Measurements from ENCODE around the gene PLAU. TPM values are rescaled to one million over a fixed set of nuclear protein-coding genes. Genes with fewer than 3 reads are reported as not detected.
"Not testable (repeated sequence)": the region's sequence is repeated elsewhere in the genome, so short reads cannot be mapped to it uniquely, and the experiment has no call there.

PLAU gene
- polyA plus RNA-seq, 5 donors = 1.3 to 3.2 (median 1.8) TPM

DNA sequence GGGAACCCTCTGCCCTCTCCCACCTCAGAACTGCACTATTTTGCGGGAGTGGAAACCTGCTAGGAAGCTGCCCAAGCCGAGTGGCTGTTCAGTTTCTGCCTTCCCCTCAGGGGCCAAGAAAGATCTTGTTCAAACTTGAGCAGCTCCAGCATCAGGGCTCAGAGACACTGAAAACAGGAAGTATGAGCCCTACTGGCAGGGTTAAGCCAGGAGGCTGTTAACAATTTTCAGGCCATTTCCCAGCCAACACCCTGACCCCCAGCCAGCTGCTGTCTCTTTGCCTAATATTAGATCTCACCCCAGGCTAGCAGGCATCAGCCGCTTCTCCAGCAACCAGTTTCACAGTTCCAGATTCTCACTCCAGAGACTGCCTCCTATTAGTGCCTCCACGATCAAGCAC, 9.2 kb downstream of the PLAU start:
- DNase-seq = no peak

DNA sequence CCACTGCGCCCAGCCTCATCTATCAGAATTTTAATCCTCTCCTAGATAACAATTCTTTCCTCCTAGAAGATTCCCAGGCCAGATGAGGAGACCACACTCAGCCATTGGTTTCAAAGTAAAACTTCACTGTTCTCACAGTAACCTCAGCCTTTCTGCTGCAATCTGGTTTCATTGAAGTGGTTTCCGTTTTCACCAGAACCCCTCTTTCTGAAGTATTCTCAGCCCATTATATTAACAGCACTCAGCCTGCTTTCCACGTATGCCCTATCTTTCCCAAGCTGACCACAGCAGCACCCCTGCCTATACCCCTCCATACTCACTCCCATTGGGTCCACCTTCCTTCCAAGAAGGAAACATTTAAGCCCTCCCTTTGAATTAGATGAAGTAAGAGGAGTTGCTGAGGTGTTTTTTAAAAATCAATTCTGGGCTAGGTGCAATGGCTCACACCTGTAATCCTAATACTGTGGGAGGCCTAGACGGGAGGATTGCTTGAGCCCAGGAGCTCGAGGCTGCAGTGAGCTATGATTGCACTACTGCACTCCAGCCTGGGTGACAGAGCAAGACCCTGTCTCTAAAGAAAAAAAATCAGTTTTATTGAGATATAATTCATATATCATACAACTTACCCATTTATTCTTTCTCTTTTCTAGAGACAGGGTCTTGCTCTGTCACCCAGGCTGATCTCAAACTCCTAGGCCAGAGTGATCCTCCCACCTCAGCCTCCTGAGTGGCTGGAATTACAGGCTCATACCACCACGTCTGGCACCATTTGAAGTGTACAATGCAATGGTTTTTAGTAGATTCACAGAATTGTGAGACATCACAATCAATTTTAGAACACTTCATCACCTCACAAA, 11.3 kb downstream of the PLAU start:
- no peak for DNase-seq

DNA sequence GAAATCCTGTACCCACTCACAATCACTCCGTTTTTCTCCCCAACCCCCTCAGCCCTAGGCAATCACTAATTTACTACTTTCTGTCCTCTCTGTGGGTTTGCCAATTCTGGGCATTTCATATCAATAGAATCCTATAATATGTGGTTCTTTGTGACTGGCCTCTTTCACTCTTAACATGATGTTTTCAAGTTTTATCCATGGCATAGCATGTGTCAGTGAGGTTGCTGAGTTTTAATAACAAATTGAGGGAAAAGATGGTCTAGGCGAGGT, 11.9 kb downstream of the PLAU start:
- no peak for DNase-seq

DNA sequence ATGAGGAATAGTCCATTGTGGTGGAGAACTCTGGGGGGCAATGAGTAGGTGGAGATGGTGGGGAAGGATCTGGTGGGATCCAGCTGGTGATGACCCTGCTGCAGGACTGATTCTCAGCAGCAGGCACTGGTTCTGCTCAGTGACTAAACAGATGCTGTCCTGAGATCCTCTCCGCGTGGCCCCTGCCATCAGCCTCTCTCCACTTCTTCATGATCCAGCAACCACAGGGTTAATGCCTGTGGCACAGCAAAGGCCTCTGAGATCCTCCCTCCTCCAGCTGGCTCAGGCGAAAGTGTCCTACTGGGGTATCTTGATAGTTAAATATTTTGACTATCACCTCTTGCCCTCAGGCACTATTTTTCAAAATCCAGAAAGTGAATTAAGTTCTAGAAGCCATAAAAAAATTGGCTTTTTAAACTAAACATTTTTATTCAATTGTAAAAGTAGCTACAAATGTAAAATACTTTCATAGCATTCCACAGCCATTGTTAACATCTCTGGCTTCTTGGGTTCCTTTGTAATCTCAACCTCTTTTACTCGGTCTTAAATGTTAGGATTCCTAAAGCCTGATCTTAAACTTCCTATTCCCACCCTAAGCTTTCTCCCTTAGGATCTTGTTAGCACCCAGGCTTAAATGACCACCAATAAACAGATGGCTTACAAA, 13.1 kb downstream of the PLAU start:
- no peak for DNase-seq

DNA sequence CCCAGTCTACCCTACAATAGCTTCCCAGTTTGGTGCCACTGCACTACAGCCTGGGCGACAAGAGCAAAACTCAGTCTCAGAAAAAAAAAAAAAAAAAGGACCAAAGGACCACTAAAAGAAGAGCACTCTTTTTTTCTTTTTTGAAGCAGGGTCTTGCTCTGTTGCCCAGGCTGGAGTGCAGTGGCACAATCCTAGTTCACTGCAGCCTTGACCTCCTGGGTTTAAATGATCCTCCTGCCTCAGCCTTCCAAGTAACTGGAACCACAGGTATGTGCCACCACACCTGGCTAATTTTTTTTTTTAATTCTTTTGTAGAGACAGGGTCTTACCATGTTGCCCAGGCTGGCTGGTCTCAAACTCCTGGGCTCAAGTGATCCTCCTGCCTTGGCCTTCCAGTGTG, 14.0 kb downstream of the PLAU start:
- no peak for DNase-seq

DNA sequence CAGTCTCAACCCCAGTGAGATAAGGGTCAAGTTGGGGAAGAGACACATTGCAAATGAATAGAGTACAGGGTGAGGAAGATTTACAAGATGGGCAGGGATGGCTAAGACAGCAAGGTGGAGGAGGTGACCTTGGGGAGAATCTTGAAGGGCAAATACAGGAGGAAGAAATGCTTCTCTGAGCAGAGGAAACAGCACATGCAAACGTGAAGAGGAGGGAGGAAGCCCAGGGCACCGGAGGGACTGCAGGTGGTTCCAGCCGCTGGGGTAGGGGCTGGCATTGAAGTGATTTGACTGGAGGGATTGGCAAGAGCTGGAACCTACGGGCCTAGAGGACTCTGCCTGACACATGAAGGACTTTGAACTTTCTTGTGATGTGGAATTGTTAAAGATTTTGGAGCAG, 14.6 kb downstream of the PLAU start:
- DNase-seq = no peak

DNA sequence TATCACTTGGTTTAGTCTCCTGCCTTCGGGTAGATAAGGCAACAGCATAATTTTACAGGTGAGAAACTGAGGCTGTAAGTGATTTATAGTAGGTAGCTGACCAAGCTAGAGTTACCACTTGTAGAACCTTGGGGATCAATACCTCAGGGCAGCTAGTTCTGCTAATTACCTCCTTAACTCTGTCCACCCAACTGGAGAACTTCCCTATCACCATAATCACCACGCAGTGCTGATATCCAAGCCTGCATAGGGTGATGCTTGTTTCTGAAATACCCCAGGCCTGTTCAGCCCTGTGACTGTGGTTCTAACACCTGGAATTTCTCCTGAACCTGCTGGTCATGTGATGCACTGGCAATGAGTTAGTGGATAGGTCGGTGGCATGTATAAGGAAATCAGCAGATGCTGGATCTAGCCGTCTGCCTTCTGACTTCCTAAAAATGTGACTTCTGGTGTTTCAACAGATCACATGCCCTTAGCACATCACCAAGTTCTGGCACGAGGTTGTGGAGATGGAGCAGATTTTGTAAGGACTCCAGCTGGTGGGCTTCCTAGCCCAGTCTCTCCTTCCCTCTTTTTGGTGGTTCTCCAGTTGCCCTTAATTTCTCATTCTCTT, 15.3 kb downstream of the PLAU start:
- no peak for DNase-seq

DNA sequence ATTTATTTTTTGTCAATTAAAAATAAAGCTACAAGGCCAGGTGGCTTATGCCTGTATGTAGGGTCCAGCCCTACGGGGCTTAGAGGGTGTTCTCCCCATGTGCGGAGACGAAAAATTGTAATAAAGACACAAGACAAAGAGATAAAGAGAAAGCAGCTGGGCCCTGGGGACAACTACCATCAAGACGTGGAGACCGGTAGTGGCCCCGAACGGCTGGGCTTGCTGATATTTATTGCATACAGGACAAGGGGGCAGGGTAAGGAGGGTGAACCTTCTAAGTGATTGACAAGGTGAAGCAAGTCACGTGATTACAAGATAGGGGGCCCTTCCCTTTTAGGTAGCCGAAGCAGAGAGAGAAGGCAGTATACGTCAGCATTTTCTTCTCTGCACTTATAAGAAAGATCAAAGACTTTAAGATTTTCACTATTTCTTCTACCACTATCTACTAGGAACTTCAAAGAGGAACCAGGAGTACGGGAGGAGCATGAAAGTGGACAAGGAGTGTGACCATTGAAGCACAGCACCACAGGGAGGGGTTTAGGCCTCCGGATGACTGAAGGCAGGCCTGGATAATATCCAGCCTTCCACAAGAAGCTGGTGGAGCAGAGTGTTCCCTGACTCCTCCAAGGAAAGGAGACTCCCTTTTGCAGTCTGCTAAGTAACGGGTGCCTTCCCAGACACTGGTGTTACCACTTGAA, 19.8 kb downstream of the PLAU start:
- DNase-seq = not testable (repeated sequence)

DNA sequence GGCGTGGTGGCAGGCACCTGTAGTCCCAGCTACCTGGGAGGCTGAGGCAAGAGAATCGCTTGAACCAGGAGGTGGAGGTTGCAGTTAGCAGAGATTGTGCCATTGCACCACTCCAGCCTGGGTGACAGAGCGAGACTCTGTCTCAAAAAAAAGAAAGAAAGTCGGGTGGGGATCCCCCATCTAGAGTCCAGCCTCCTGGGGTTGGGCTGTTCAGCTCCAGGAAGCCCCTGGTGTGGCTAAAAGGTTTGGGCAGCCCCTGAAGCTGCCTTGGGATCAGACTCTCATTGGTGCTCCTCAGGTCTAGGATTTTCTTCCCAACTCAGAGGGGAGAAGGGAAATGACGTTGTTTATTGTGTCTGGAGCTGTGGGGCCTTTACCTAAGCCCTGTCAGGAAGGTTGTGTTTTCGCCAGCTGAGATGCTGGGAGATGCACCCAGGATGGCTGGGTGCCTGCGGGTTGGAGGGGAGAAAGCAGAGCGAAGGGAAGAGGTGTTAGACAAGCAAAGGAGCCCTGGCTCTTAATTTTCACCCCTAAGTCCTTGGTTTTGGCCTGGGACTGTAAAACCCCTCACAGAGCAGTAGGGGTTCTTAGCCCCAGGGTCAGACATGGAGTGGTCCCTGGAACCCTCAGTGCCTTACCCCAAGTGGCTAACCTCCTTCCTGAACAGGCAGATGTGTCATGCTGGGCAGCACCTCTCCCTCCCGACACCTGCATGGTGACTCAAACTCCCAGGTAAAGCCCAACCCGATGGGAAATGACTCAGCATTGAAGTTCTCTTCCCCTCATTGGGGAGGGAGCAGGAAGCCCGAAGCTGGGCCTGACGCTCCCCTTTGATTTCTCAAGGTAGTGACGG, 21.1 kb downstream of the PLAU start:
- DNase-seq = no peak

DNA sequence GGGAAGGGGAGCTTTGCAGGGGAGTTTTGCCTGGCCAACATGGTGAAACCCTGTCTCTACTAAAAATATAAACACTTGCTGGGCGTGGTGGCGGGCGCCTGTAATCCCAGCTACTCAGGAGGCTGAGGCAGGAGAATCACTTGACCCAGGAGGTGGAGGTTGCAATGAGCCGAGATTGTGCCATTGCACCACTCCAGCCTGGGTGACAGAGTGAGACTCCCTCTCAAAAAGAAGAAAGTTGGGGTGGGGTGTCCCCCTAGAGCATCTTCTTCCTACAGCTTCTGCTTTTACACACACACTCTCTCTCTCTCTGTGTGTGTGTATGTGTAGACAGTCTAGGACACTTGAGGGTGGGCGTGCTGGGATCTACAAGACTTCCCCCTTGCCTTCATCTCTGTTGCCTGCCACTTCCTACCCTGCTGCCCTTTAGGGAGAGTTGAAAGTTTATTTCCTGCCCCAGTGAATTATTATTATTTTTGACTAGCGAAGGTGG, 21.7 kb downstream of the PLAU start:
- DNase-seq = no peak

DNA sequence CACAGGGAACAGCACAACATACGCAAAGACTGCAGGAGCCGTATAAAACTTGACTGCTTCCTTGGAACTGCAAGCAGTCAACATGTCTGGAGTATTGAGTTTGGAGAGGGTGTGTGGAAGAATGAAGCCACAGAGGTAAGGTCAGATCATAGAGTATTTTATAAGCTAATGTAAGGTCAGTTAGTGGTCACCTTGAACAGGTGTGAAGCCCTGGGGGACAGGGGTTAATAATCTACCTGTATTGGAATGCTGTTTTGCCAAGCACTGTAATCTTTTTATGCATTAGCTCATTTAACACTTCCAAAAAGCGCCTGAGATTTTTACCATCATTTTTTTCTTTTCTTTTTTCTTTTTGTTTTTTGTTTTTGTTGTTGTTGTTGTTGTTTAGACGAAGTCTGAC, 23.1 kb downstream of the PLAU start:
- DNase-seq = no peak

DNA sequence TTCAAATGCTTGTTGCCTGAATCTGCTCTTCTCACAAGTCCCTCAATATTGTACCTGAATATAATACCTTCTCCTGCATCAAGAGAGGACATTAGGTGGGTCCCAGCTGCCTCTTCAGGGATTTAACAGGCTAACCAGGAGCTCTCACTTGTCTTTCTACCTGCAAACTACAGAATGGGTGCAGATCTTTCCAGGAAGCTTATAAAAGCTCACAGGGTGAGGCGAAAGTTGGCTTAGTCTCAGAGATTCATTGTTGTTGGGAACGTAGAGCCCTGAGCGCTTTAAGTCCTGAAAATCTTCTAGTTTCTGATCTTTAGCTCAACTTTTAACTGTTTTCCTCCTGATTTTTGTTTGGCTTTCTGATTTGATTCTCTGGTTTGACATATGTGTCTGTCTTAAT, 25.0 kb downstream of the PLAU start:
- DNase-seq = no peak

DNA sequence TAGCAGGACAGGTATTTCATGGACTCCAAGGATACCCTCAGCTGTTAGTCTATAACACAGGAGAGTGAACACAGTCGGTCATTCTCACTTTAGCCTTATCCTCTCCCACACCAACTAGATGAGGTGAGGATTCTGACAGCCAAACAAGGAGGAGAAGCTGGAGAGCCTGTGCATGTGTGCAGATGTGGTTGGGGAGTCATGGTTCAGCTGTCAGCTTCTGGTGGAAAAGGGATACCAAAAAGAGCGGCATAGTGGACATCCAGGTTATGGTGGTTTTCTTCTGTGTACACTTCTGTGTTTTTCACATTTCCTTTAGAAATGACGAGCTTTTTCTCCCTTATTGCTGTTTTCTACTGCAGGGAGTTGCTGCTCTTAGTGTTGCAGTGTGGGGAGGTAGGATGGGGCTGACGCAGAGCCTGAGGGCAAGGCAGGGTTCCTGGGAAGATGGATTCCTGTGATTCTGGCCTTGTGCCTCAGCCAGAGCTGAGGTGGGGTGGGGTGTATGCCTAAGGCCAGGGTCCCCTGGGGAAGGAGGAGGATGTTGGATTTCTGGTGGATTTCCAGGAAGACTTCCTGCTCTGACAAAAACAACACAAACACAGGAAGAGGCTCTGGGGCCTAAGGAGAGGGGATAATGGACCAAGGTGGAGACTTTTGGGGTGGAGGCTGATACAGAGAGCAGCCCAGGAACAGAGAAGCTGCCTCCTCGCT, 26.6 kb downstream of the PLAU start:
- DNase-seq = no peak

DNA sequence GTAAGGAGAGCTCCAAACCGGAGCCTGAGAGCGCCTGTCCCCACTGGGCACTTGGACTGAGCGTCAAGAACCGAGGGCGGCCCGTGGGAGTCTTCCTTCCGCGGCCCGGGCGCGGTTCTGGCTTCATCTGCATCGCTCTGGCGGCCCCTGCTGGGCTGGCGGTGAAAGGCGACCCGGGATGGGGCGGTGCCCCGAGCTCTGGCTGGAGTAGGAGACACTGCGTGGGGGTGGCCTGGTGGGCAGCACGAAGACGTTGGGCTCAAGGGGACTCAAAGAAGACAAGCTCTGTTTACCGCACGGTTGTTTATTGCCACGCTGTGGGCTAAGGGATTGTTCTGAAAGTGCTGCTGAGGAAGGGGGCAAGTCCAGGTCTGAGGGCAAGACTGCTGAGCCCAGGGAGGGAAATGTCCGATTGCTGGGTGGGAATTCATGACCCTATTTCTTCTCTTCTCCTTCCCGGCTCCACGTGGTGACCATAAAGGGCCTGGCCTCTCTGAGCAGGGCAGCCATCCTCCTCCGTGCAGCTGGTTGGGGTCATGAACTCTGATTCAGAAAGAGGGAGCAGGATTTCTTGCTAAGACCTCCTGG, 29.8 kb downstream of the PLAU start:
- peak; percentile 60 to 67 for DNase-seq

DNA sequence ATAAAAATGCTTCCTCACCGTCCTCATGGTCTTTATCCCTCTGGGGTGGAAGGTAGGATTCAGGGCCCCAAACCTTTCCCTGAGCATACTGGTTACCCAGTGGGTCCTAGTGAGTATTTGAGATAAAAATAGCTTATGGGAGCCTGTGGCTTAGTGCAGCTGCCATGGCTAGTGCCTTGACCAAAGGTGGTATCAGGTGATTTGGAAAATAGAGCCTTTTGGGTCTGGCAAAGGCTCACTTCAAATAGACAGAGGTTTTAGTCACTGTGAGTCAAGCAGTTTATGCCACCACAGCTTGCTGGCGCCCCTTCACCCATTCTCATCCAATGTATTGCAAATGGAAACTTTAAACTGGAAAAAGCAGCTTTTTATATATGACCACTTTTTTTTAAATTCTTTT, 30.4 kb downstream of the PLAU start:
- no peak for DNase-seq

DNA sequence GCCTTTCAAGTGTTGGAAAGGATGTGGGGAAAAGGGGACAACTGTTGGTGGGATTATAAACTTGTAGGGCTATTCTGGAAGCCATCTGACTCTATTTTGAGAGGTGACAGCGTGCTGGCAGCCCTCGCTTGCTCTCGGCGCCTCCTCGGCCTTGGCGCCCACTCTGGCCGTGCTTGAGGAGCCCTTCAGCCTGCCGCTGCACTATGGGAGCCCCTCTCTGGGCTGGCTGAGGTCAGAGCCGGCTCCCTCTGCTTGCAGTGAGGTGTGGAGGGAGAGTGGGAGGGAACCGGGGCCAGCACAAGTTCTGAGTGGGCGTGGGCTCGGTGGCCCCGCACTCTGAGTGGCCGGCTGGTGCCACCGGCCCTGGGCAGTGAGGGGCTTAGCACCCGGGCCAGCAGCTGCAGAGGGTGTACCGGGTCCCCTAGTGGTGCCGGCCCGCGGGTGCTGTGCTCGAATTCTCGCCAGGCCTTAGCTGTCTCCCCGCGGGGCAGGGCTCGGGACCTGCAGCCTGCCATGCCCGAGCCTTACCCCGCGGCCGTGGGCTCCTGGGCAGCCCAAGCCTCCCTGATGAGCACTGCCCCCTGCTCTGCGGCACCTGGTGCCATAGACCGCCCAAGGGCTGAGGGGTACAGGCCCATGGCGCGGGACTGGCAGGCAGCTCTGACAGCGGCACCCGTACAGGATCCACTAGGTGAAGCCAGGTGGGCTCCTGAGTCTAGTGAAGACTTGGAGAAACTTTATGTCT, 33.6 kb downstream of the PLAU start:
- no peak for DNase-seq

DNA sequence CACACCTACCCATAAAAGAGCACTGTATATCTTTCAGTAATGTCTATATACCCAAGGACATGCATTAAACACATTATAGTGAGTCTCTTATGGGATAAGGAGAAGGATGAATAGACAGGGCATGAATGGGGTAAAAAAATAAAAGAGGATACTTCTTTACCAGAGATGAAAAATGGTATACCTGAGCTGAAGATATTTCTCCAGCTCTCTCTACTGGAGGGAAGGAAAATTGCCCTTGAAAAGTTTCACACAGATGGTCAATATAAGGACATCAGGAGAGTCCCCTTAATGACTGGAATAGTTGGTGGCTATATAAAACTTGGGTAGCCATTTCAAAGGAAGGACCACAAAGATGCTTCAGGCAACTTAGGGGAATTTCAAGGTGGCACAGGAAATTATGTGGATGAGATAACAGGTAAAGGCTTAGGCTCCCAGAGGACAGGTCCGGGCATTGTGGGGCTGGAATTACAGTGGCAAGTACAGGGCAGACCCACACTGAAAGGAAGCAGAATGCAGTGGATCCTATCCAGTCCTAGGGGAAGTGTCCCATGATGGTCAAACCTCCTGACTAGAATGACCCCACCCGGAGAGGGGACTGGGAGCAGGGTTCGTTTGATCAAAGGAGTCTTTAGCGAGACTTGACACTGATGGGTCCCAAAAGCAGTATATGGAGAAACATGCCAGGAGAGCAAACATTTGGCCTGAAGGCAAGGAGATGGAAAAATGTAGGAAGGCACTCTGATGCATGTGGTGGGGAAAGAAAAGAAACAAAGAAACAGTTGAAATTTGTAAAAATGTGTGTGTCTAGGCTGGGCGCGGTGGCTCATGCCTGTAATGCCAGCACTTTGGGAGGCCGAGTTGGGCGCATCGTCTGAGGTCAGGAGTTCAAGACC, 35.6 kb downstream of the PLAU start:
- no peak for DNase-seq

DNA sequence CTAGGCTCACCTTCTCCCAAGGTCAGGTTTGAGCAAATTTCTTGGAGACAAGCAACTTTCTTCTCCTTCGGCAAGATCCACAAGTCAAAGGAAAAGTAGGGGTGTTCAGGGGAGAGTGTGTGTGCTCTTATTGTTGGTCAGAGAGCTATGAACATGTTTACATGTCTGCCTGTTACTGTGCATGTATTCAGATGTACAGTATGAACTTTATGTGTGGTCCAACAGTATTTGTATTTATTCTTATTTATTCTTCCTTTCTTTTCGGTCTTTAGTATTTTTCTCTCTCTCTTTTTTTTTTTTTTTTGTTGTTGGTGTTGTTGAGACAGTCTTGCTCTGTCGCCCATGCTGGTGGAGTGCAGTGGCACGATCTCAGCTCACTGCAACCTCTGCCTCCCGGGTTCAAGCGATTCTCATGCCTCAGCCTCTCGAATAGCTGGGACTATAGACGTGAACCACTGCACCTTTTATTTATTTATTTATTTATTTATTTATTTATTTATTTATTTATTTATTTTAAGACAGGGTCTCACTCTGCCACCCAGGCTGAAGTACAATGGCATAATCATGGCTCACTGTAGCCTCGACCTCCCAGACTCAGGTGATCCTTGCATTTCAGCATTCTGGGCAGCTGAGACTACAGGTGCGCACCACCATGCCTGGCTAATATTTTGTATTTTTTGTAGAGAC, 38.2 kb downstream of the PLAU start:
- no peak for DNase-seq

Measured in right lung (tissue), 5 donors.